WTC11 (cell line): Measurements from ENCODE around the gene ANKRD28.

Source experiments
- ARID4B ChIP-seq: sonication (generic); formaldehyde crosslinking; IDR thresholded peaks from 2 replicates; pipeline ENCODE4 v1.8.0; 2023; ENCODE audit warnings: missing genetic modification reagents, mild to moderate bottlenecking, borderline replicate concordance
- CREB1 ChIP-seq: sonication (generic); formaldehyde crosslinking; IDR thresholded peaks from 2 replicates; pipeline ENCODE4 v1.8.0; 2023; ENCODE audit warnings: mild to moderate bottlenecking, missing genetic modification reagents
- CTCF ChIP-seq: fragments of 200-600 bp; IDR thresholded peaks from 2 replicates; pipeline ENCODE4 v1.8.0; 2022; ENCODE audit warnings: antibody characterized with exemption
- SMAD3 ChIP-seq: sonication (generic); formaldehyde crosslinking; IDR thresholded peaks from 2 replicates; pipeline ENCODE4 v1.8.0; 2022; ENCODE audit warnings: missing genetic modification reagents, mild to moderate bottlenecking, borderline replicate concordance
- SMAD4 ChIP-seq: sonication (generic); formaldehyde crosslinking; IDR thresholded peaks from 2 replicates; pipeline ENCODE4 v1.8.0; 2022; ENCODE audit warnings: mild to moderate bottlenecking, missing genetic modification reagents
- TCF7 ChIP-seq: sonication (generic); formaldehyde crosslinking; IDR thresholded peaks from 2 replicates; pipeline ENCODE4 v1.8.0; 2022; ENCODE audit warnings: mild to moderate bottlenecking, low read depth, missing genetic modification reagents, moderate library complexity
- USF2 ChIP-seq: sonication (generic); formaldehyde crosslinking; IDR thresholded peaks from 2 replicates; pipeline ENCODE4 v1.8.1; 2023; ENCODE audit warnings: mild to moderate bottlenecking, missing genetic modification reagents, moderate library complexity
- ZNF121 ChIP-seq: sonication (generic); formaldehyde crosslinking; IDR thresholded peaks from 2 replicates; pipeline ENCODE4 v1.8.0; 2023; ENCODE audit warnings: missing genetic modification reagents
- ZNF281 ChIP-seq: sonication (generic); formaldehyde crosslinking; IDR thresholded peaks from 2 replicates; pipeline ENCODE4 v1.8.0; 2023; ENCODE audit warnings: mild to moderate bottlenecking, missing genetic modification reagents
- ZNF317 ChIP-seq: sonication (generic); formaldehyde crosslinking; IDR thresholded peaks from 2 replicates; pipeline ENCODE4 v1.8.1; 2023; ENCODE audit warnings: low read depth, mild to moderate bottlenecking, moderate library complexity, missing genetic modification reagents, borderline replicate concordance
- ZNF416 ChIP-seq: fragments of 250-450 bp; sonication (Bioruptor Pico); IDR thresholded peaks from 2 replicates; pipeline ENCODE4 v1.9.0; 2021; ENCODE audit warnings: mild to moderate bottlenecking, inconsistent platforms

GRCh38 chr3:15665510-15666150, 132.1 kb downstream of the ANKRD28 start:
- no peak for TF ChIP-seq CTCF
- no peak for TF ChIP-seq CREB1 (CRISPR knock-in tag)
- no peak for TF ChIP-seq ZNF281 (CRISPR knock-in tag)
- no peak for TF ChIP-seq ZNF317
- TF ChIP-seq ARID4B: no peak
- TF ChIP-seq SMAD4 (CRISPR knock-in tag): no peak
- no peak for TF ChIP-seq USF2 (CRISPR knock-in tag)
- no peak for TF ChIP-seq ZNF121 (CRISPR knock-in tag)
- no peak for TF ChIP-seq SMAD3 (CRISPR knock-in tag)
- TF ChIP-seq ZNF416 (CRISPR knock-in tag): no peak
- TF ChIP-seq TCF7 (CRISPR knock-in tag): no peak
